GM23338 (cell line): ENCODE results near the gene RAD51B.
A peak's percentile ranks its signal among the peaks of the same experiment; 100 is the strongest.

Experiments
- CTCF ChIP-seq, 2 experiments: fragments of 200-600 bp in 1 of 2; sonication (generic) in 1 of 2; conservative IDR thresholded peaks; 2 replicates each; pipeline versions ENCODE4 v1.5.1 to v1.6.1; 2016 to 2017; ENCODE audit warnings: antibody characterized with exemption in 2 of 2, low read depth in 2 of 2, mild to moderate bottlenecking in 2 of 2, moderate library complexity in 1 of 2
- EZH2 ChIP-seq: fragments of 200-600 bp; sonication (generic); IDR thresholded peaks from one replicate; pipeline ENCODE4 v1.8.0; 2017; ENCODE audit warnings: antibody characterized with exemption, mild to moderate bottlenecking, low read depth; ENCODE audit not compliant: unreplicated experiment
- EZH2phosphoT487 ChIP-seq: fragments of 200-600 bp; sonication (generic); IDR thresholded peaks from one replicate; pipeline ENCODE4 v1.8.1; 2018; ENCODE audit warnings: antibody characterized with exemption; ENCODE audit not compliant: unreplicated experiment
- POLR2AphosphoS5 ChIP-seq: IDR thresholded peaks from 2 replicates; pipeline ENCODE4 v1.6.1; 2016; ENCODE audit warnings: antibody characterized with exemption, low read depth
- REST ChIP-seq: IDR thresholded peaks from one replicate; pipeline ENCODE4 v1.6.1; 2018; ENCODE audit warnings: antibody characterized with exemption; ENCODE audit not compliant: unreplicated experiment
- STAT1 ChIP-seq: IDR thresholded peaks from one replicate; pipeline ENCODE4 v1.6.1; 2016; ENCODE audit warnings: antibody characterized with exemption; ENCODE audit not compliant: unreplicated experiment
- ZNF462 ChIP-seq: fragments of 250-450 bp; sonication (Bioruptor Pico); IDR thresholded peaks from 2 replicates; pipeline ENCODE4 v1.5.0; 2020; ENCODE audit warnings: mild to moderate bottlenecking, moderate library complexity

- peak in 1 of 2 experiments; percentile 65; a peak in 3 of 4 replicates for TF ChIP-seq CTCF (conservative IDR thresholded peaks at IDR 0.05; ENCODE audit: low read depth in 2 of 2)
- TF ChIP-seq EZH2, result no peak
- TF ChIP-seq REST, result no peak
- TF ChIP-seq EZH2phosphoT487, result no peak
- no peak for TF ChIP-seq POLR2AphosphoS5
- TF ChIP-seq ZNF462 (CRISPR knock-in tag), result no peak
- no peak for TF ChIP-seq STAT1
Observed at GRCh38 chr14:68491793-68492192, 672.2 kb downstream of the RAD51B start.
